Measurements from ENCODE around the gene AKR1B15. TPM values are rescaled to one million over a fixed set of nuclear protein-coding genes. Genes with fewer than 3 reads are reported as not detected.

AKR1B15 gene
- total RNA-seq, 1 donor from 2014 or later, result not detected

DNA sequence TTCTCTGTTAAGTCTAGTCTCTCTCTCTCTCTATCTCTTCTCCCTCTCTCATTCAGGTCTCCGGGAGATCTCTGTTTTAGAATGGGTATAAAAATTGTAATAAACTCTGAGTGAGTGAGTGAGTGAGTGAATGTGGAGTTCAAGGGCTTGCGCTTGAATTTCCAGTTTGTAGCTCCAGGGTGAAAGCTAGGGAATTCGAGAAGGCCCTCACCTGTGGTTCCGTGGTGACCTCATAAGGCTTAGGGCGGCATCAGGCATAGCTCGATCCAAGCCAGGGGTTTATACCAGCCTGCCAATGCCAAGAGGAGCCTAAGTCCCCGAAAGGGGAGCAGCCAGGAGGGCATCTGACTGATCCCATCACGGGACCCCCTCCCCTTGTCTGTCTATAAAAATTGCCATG is 456 bp downstream of the AKR1B15 start:
- no peaks in the 10 kb centered on the region for H3K36me3 ChIP-seq
- peaks cover 11% of the 10 kb centered on the region for H3K27me3 Mint-ChIP-seq (ENCODE audit: insufficient read depth, low read depth)

GRCh38 chr7:134552105-134552504 is 3.2 kb downstream of the AKR1B15 start:
- Histone ChIP-seq H2AFZ (replicated peaks) (peak overlapping the region; percentile 47), H3K9ac (no peak overlapping the region), H3F3A (ENCODE audit: low read depth) (peaks cover 6% of the 10 kb centered on the region), H4K20me1 (ENCODE audit: low read depth) (no peaks in the 10 kb centered on the region), H3K27me3 (no peaks in the 10 kb centered on the region), H3K4me1 (peaks cover 12% of the 10 kb centered on the region), H3K36me3 (no peaks in the 10 kb centered on the region), H3K79me2 (ENCODE audit: low read depth) (no peaks in the 10 kb centered on the region), H3K4me3 (no peak overlapping the region), H3K4me2 (no peak overlapping the region), H3K9me3 (ENCODE audit: low read depth) (no peaks in the 10 kb centered on the region), H3K27ac (no peak overlapping the region)
- H3K4me1 Mint-ChIP-seq, result peaks cover 33% of the 10 kb centered on the region
- no peaks in the 10 kb centered on the region for H3K9me3 Mint-ChIP-seq
- DNase-seq (ENCODE audit: low spot score), result peak; percentile 49
- no peak overlapping the region for H3K4me3 Mint-ChIP-seq
- no peaks in the 10 kb centered on the region for H3K36me3 Mint-ChIP-seq
- TF ChIP-seq EZH2 (IDR thresholded peaks at IDR 0.05) (no peak), CTCF (IDR thresholded peaks at IDR 0.05) (peak; percentile 49), EZH2phosphoT487 (IDR thresholded peaks at IDR 0.05) (no peak)
- H3K27me3 Mint-ChIP-seq (ENCODE audit: insufficient read depth, low read depth), result peaks cover 8% of the 10 kb centered on the region
- H3K27ac Mint-ChIP-seq, result peak overlapping the region; percentile 31

More for the DNA sequence above, 456 bp downstream of the AKR1B15 start:
- H3F3A ChIP-seq (ENCODE audit: low read depth), result peaks cover 14% of the 10 kb centered on the region
- H3K27ac Mint-ChIP-seq, result peak overlapping the region; percentile 8
- peaks cover 45% of the 10 kb centered on the region for H3K4me1 Mint-ChIP-seq
- no peak overlapping the region for H3K27ac ChIP-seq
- H3K27me3 ChIP-seq, result no peaks in the 10 kb centered on the region
- H3K36me3 Mint-ChIP-seq, result no peaks in the 10 kb centered on the region
- no peak for DNase-seq (ENCODE audit: low spot score)
- H2AFZ ChIP-seq (replicated peaks), result no peak overlapping the region
- TF ChIP-seq EZH2phosphoT487 (IDR thresholded peaks at IDR 0.05), result no peak
- no peak overlapping the region for H3K4me3 Mint-ChIP-seq
- no peaks in the 10 kb centered on the region for H3K9me3 Mint-ChIP-seq
- H3K4me3 ChIP-seq, result no peak overlapping the region
- no peaks in the 10 kb centered on the region for H4K20me1 ChIP-seq (ENCODE audit: low read depth)
- peaks cover 20% of the 10 kb centered on the region for H3K4me1 ChIP-seq
- H3K79me2 ChIP-seq (ENCODE audit: low read depth), result no peaks in the 10 kb centered on the region
- H3K9ac ChIP-seq, result no peak overlapping the region
- H3K9me3 ChIP-seq (ENCODE audit: low read depth), result no peaks in the 10 kb centered on the region
- no peak overlapping the region for H3K4me2 ChIP-seq

DNA sequence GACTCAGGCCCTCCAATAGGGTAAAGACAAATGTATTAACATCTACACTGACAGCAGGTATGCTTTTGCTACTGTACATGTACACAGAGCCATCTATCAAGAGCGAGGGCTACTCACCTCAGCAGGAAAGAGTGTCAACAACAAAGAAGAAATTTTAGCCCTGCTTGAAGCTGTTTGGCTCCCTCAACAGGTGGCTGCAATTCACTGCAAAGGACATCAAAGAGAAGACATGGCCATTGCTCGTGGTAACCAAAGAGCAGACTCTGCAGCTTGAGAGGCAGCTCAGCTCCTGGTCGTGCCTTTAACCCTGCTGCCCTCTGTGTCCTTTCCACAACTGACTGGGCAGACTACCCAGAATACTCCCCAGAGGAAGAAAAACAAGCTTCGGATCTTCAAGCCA is 5.1 kb downstream of the AKR1B15 start:
- H4K20me1 ChIP-seq (ENCODE audit: low read depth), result no peaks in the 10 kb centered on the region
- H3K4me2 ChIP-seq, result no peak overlapping the region
- peaks cover 6% of the 10 kb centered on the region for H3K27me3 Mint-ChIP-seq (ENCODE audit: insufficient read depth, low read depth)
- no peaks in the 10 kb centered on the region for H3K9me3 Mint-ChIP-seq
- H2AFZ ChIP-seq (replicated peaks), result peak overlapping the region; percentile 60
- peak overlapping the region; percentile 88 for H3K27ac Mint-ChIP-seq
- no peak overlapping the region for H3K4me3 Mint-ChIP-seq
- H3K36me3 Mint-ChIP-seq, result no peaks in the 10 kb centered on the region
- H3K36me3 ChIP-seq, result no peaks in the 10 kb centered on the region
- no peak overlapping the region for H3K9ac ChIP-seq
- no peak overlapping the region for H3K4me3 ChIP-seq
- H3K9me3 ChIP-seq (ENCODE audit: low read depth), result no peaks in the 10 kb centered on the region
- peak; percentile 45 for TF ChIP-seq CTCF (IDR thresholded peaks at IDR 0.05)
- no peak for TF ChIP-seq EZH2phosphoT487 (IDR thresholded peaks at IDR 0.05)
- no peak for TF ChIP-seq EZH2 (IDR thresholded peaks at IDR 0.05)
- H3K79me2 ChIP-seq (ENCODE audit: low read depth), result no peaks in the 10 kb centered on the region
- no peaks in the 10 kb centered on the region for H3F3A ChIP-seq (ENCODE audit: low read depth)
- no peak overlapping the region for H3K27ac ChIP-seq
- H3K27me3 ChIP-seq, result no peaks in the 10 kb centered on the region
- DNase-seq (ENCODE audit: low spot score), result peak; percentile 44
- peaks cover 4% of the 10 kb centered on the region for H3K4me1 ChIP-seq
- H3K4me1 Mint-ChIP-seq, result peaks cover 19% of the 10 kb centered on the region

- no peak for TF ChIP-seq EZH2phosphoT487 (IDR thresholded peaks at IDR 0.05)
- no peak for TF ChIP-seq CTCF (IDR thresholded peaks at IDR 0.05)
- TF ChIP-seq EZH2 (IDR thresholded peaks at IDR 0.05), result no peak
- Mint-ChIP-seq H3K4me1 (peaks cover 19% of the 10 kb centered on the region), H3K27ac (peak overlapping the region; percentile 88), H3K9me3 (no peaks in the 10 kb centered on the region), H3K4me3 (no peak overlapping the region), H3K36me3 (no peaks in the 10 kb centered on the region), H3K27me3 (ENCODE audit: insufficient read depth, low read depth) (peaks cover 2% of the 10 kb centered on the region)
- Histone ChIP-seq H3K4me3 (no peak overlapping the region), H3K9me3 (ENCODE audit: low read depth) (no peaks in the 10 kb centered on the region), H3K79me2 (ENCODE audit: low read depth) (no peaks in the 10 kb centered on the region), H4K20me1 (ENCODE audit: low read depth) (no peaks in the 10 kb centered on the region), H3K4me2 (no peak overlapping the region), H3K36me3 (no peaks in the 10 kb centered on the region), H2AFZ (replicated peaks) (peak overlapping the region; percentile 60), H3F3A (ENCODE audit: low read depth) (no peaks in the 10 kb centered on the region), H3K4me1 (peaks cover 4% of the 10 kb centered on the region), H3K9ac (no peak overlapping the region), H3K27ac (no peak overlapping the region), H3K27me3 (no peaks in the 10 kb centered on the region)
- DNase-seq (ENCODE audit: low spot score), result no peak
These were observed 5.6 kb downstream of the AKR1B15 start for GRCh38 chr7:134554417-134554966.

All from neural progenitor cell (in vitro differentiated cells).